NCI-H1694 treated with DMSO at 0.1 percent for 48 hours (cell line): Measurements from ENCODE around the gene CLEC18B.
"Not testable (repeated sequence)": the region's sequence is repeated elsewhere in the genome, so short reads cannot be mapped to it uniquely, and the experiment has no call there.

Experiments
- DNase-seq: peaks from one replicate; lab custom pipeline; 2025; lab: John Stamatoyannopoulos, UW

Gene CLEC18B

DNA sequence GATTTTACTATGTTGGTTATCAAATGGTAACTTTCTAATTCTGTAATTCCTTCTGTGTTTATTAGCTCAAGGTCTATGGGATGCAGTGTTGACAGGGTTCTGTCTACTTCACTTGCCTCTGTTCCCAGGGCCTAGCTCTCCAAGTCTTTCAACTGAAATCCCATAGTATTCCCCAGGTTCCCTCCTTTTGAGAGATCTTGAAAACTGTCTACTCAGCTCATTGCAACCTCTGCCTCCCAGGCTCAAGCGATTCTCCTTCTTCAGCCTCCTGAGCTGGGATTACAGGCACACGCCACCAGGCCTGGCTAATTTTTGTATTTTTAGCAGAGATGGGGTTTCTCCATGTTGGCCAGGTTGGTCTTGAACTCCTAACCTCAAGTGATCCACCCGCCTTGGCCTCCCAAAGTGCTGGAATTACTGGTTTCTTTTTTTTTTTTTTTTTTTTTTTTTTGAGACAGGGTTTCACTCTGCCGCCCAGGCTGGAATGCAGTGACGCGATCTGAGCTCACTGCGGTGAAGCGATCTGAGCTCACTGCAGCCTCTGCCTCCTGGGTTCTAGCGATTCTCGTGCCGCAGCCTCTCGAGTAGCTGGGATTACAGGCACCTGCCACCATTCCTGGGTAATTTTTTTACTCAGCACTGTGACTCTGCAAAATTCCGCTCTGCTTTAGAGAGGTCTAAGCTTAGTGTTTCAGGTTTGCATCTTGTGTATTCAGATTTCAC, 22.5 kb upstream of the CLEC18B start:
- DNase-seq = not testable (repeated sequence)

DNA sequence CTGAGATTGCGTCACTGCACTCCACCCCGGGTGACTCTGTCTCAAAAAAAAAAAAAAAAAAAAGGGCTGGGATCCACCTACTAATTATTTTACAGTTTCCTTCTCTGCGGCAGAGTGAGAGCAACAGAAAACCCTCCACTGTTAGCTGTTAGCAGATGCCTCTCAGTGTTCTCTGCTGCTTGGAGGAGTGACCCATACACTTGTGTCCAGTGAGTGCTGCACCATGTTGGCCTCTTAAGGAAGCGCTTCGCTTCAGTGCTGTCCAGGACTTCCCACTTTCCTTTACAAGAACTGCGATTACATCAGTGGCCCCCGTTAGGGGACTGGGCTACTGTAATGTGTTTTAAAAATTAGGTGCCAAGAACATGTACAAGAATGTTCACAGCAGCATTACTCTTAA, 18.4 kb upstream of the CLEC18B start:
- no peak for DNase-seq

- DNase-seq = no peak
Measured at GRCh38 chr16:74438492-74438979, 17.3 kb upstream of the CLEC18B start.

DNA sequence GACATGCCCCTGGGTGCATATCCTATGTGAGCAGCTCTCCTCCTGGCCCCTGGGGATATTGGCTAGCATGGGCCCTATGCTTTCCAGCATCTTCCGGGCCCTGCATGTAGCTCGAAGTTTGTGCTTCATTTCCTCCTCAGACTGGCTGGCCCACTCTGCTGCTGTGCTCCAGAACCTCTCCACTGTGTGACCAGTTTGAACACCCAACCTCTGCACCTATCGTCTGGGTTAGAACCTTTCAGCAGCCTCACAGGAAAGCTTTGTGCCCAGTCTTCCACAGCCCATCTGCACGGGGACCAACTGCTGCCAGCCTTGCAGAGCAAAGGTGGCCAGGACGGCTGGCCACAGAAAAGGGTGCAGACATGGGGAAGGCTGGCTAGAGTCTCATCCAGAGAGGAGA, 10.2 kb upstream of the CLEC18B start:
- no peak for DNase-seq

- DNase-seq = peak; percentile 32
Measured at GRCh38 chr16:74430036-74430712, 8.9 kb upstream of the CLEC18B start.

DNA sequence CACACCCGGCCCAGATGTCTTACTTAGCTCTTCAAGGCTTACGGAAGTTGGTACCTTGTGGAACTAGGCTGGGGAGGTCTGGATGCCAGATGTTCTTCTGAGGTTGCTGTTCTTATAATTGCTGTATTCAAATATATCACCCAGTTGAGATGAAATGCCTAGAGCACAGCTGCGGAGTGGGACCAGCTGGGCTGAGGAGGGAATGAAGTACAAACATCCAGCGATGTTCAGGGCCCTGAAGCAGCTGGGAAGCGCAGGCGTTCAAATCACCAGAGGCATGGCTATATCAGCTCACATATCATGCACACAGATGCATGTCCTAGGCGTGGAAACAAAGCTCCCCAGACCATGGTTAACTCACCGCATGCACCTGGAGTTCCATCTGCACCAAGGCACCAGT, 7.2 kb upstream of the CLEC18B start:
- not testable (repeated sequence) for DNase-seq

DNA sequence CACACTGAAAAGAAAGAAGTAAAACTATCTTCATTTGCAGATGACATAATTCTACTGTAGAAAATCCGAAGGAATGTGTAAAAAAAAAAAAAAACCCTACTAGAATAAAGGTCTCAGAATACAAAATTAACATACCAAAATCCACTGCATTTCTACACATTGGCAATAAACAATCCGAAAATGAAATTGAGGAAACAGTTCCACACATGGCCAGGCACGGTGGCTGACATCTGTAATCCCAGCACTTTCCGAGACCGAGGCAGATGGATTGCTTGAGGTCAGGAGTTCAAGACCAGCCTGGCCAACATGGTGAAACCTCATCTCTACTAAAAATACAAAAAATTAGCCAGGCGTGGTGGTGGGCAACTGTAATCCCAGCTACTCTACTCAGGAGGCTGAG, 4.5 kb upstream of the CLEC18B start:
- DNase-seq = not testable (repeated sequence)

- DNase-seq = not testable (repeated sequence)
Measured at GRCh38 chr16:74423721-74424120, 2.4 kb upstream of the CLEC18B start.

GRCh38 chr16:74422086-74422485, 808 bp upstream of the CLEC18B start:
- not testable (repeated sequence) for DNase-seq

DNA sequence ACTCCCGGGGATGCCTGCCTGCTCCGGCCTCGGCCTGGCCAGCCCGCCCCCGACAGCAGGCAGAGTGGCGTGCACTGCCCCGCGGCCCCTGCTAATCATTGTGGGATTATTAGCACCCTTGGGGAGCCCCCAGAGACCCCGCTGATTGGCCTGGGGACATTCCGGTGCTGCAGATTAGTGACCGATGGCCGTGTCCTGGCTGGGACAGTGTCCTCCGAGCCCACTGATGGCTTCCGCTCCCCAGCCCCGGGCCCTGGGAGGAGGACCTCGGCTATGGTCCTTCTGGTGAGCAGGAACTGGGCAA, 156 bp upstream of the CLEC18B start:
- DNase-seq = not testable (repeated sequence)

DNA sequence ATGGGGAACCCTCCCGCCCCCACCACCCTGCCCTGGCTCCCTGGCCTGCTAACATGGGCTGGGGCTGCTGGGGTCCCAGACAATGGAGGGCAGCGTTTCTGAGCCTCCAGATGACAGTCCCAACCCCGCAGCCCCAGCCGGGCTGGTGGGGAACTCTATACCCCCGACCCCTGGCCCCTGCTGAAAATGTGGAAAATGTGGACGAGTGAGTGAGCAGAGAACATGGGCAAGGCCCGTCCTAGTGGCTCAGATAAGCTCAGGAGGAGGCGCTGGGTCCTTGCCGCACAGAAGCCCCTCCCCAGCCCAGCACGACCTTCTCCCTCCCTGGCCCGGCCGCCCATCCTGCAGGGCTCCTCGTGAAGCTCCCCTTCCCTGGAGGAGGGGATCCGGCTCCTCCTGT, 1.5 kb downstream of the CLEC18B start:
- DNase-seq = not testable (repeated sequence)

GRCh38 chr16:74417897-74418296, 3.4 kb downstream of the CLEC18B start:
- DNase-seq = not testable (repeated sequence)

DNA sequence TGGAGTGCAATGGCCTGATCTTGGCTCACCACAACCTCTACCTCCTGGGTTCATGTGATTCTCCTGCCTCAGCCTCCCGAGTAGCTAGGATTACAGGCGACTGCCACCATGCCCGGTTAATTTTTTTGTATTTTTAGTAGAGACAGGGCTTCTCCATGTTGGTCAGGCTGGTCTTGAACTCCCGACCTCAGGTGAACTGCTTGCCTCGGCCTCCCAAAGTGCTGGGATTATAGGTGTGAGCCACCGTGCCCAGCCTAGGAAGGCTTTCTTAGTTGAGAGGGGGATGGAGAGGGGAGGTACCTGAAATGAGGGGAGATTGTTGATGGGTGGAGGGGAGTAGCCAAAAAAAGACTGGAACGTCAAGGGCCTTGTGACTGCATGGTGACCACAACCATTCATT, 7.4 kb downstream of the CLEC18B start:
- DNase-seq = not testable (repeated sequence)

DNA sequence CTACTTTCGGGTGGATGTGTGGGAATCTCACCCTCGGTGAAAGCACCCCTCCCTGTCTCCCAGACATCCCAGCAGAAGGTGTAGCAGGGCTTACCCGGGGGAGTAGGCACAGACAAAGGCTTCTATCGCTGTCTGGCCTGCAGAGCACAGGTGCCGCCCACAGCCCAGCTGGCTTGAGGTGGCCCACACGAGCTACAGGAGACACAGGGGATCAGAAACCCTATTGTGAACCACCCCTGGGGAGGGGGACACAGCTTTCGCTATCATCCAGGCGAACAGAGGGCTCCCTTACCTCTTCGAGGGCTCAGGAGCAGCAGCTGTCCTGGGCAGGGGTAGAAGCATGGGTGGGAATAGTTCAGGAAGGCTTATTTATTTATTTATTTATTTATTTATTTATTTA, 7.8 kb downstream of the CLEC18B start:
- DNase-seq = not testable (repeated sequence)

DNA sequence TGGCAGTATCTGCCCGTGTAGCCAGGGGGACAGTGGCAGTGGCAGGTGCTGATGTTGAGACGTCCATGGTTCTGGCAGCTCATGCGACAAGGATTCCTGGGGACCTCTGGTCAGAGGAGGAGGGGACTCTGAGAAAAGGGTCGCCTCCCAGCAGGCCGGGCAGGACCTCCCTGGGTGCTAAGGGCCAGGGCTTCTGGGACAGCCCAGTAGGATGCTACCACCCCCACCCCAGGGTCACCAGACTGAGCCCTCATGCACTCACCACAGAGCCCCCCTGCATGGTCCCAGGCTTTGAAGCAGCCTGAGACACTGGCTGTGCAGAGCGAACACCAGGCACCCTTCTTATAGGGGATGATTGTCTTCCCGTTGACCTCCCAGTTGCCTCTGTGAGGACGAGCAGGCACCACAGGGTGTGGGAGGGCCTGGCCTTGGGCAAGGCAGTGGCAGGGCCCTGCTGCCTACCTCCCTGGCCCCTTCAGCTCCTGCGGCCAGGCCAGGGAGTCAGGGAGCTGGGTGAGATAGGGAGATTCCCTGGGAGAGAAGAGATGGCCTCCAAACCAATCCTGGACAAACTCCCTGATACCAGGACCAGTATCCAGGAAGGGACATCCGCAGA, 8.4 kb downstream of the CLEC18B start:
- not testable (repeated sequence) for DNase-seq

GRCh38 chr16:74412138-74412774, 9.0 kb downstream of the CLEC18B start:
- not testable (repeated sequence) for DNase-seq

GRCh38 chr16:74410981-74411380, 10.3 kb downstream of the CLEC18B start:
- DNase-seq = not testable (repeated sequence)

DNA sequence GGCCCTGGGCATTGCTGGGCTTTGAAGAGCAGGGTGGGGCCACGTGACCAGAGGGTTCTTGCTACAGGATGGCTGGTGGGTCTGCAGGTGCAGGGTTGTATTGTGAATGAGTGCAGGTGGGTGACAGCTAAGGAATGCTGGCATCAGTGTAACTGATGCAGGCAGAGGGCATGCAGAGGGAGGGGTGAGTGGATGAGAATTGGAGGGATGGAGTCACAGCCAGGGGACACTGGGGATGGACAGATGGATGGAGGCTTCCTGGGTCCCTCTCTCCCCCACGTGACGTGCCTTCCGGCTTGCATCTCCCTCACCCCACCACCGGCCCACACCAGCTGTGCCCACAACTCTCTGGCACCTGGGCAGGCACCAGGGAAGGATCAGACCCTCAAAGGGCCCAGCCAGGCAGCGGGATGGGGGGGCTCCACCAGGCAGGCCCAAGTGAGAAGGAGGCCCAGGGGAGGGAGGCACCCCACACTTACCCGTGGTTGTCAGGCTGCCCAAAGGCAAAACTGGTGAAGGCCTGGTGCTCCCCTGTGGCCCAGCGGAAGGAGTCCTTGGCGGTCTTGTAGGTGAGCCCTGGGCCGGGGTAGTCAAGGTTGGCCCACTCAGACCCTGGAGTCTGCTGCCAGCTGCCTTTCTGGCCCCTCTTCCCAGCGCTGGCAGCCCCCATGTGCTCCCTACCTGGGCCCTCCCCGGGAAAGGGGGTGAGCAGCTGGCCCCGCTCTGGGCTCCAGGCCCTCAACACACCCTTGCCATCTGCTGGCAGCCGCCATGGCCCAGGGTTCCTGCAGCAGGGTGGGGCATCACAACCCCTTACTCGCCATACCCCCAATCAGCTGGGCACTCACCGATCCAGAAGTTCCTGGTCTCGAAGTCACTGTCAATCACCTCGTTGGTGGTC, 11.0 kb downstream of the CLEC18B start:
- not testable (repeated sequence) for DNase-seq

GRCh38 chr16:74409185-74409981, 11.9 kb downstream of the CLEC18B start:
- not testable (repeated sequence) for DNase-seq

DNA sequence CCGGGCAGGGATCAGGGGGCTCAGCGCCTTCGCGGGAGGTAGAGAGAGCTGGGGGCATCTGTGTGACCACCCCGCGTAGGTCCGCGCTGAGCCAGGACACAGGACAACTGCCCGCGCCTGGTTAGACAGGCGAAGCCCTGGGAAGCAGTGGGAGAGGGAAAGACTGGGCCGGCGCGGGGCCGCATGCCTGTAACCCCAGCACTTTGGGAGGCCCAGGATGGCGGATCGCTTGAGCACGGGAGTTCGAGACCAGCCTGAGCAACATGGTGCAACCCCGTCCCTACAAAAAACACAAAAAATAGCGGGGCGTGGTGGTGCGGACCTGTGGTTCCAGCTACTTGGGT, 13.9 kb downstream of the CLEC18B start:
- not testable (repeated sequence) for DNase-seq
